Fibroblast of pulmonary artery (primary cell): ENCODE measurements around the gene PLXDC2.
A peak's percentile ranks its signal among the peaks of the same experiment; 100 is the strongest.

Experiments
- DNase-seq: peaks from one replicate; pipeline ENCODE4 v3.0.0-alpha.2; 2010; ENCODE audit warnings: low read depth
- H3K4me3 ChIP-seq: replicated peaks from 2 replicates; pipeline ENCODE4 v1.5.1; 2011; ENCODE audit warnings: low read depth, mild to moderate bottlenecking, control low read depth, low read length, moderate library complexity
- CTCF ChIP-seq: IDR thresholded peaks from 2 replicates; pipeline ENCODE4 v1.5.1; 2011; ENCODE audit warnings: mild to moderate bottlenecking, control low read depth, low read length, inconsistent platforms; ENCODE audit errors: missing control alignments

Gene PLXDC2

GRCh38 chr10:19815036-19815730, 1.0 kb upstream of the PLXDC2 start:
- DNase-seq: no peak
- peak overlapping the region; percentile 66 for H3K4me3 ChIP-seq
- TF ChIP-seq CTCF: no peak

GRCh38 chr10:19815731-19816410, 361 bp upstream of the PLXDC2 start:
- peak overlapping the region; percentile 66 for H3K4me3 ChIP-seq
- DNase-seq: peak; percentile 77
- TF ChIP-seq CTCF: no peak

- TF ChIP-seq CTCF: peak; percentile 3
- H3K4me3 ChIP-seq: peak overlapping the region; percentile 66
- DNase-seq: no peak
These were observed 1.1 kb downstream of the PLXDC2 start for GRCh38 chr10:19817231-19817933.

- no peak for DNase-seq
- peak overlapping the region; percentile 66 for H3K4me3 ChIP-seq
- TF ChIP-seq CTCF: no peak
These were observed 2.6 kb downstream of the PLXDC2 start for GRCh38 chr10:19818876-19819275.

GRCh38 chr10:19819419-19820033, 3.3 kb downstream of the PLXDC2 start:
- peak; percentile 76 for DNase-seq
- peak overlapping the region; percentile 66 for H3K4me3 ChIP-seq
- peak; percentile 81 for TF ChIP-seq CTCF

- TF ChIP-seq CTCF: no peak
- no peak for DNase-seq
- no peak overlapping the region for H3K4me3 ChIP-seq
These were observed 8.4 kb downstream of the PLXDC2 start for GRCh38 chr10:19824381-19825342.
